GM21619 (cell line): ENCODE measurements around the gene PPP1R13B.

ENCODE experiments used
- ATAC-seq: cut with Tn5 transposase; IDR thresholded peaks from one replicate; pipeline ENCODE4 v1.9.1; 2021; ENCODE audit not compliant: unreplicated experiment

PPP1R13B gene

DNA sequence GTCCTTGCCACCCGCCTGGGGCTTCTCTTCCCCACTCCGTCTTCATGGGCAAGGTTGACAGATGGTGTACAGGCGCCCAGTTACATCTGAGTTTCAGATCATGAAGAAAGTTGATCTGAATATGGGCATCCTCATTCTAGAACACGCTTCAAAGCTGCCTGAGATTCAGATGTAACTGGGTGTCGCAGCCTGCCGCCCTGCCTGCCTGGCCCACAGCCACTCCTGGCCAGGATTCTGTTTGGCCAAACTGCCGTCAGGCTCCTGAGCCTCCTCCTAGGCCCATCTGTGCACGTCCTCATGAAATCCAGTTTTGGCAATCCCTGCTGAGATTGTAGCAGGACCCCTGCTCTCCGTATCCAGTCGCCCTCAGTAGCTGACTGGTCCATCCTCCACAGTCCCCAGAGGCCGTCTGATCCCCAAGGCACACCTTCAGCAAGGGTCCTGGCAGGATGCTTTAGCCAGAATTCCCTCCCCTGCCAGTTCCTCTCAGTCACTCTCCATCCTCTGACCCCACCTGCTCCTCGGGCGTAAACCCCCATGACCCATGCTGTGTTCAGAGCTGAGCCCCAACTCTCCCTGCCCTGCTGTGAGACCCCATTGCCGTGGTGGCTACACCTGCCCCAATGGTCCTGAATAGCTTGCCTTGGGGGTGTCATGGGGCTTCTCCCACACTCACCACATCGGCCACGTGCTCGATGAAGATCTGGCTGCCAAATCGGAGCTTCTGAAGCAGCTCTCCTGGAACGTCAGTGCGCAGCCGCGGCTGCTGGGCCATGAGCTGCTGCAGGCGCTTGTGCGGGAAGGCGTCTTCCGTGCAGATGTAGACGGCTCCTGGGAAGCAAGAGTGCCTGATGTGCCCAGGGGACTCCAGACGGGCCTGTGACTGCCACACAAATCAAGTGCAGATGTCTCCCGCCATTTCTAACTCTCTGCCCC, 144.6 kb downstream of the PPP1R13B start:
- ATAC-seq: no peak

- no peak for ATAC-seq
Measured at GRCh38 chr14:103702095-103702494, 145.3 kb downstream of the PPP1R13B start.

- ATAC-seq: no peak
Measured at GRCh38 chr14:103700753-103701490, 146.5 kb downstream of the PPP1R13B start.

DNA sequence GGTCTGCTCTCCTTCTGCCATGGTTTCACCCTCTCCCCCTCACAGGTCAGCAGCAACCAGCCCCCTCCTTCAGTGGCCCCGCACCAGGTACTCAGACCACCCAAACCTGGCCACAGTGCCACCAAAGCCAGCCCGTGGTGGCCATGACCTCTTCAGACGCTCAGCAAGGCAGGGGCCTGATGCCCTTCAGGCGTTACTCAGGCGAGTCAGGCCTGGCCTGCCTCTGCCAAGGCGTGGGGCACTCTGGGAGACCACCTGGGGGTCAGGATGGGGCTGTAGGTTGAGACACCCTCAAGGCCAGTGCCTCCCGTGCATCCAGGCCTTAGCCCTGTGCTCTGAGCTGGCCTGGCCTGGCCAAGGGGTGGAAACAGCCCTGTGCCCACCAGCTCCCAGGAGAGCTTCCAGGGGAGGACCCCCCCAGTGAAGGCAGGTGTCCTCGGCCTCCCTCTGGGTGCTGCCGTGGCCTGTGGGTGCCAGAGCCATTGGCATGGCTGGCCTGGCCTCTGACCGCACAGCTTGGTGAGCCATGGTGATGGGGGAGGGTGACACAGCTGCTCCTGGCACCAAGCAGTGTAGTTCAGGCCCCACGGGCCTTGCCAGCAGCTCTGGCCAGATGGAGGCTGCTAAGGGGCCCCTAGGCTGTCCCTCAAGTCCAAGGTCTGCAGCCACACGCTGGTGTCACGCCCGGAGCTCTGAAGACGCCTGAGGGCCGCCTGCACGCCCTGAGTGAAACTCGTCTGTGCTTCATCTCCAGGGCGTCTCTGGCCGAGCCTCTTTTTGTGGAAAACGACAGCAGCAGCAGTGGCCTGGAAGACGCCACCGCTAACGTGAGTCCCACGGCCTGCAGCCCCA, 147.2 kb downstream of the PPP1R13B start:
- no peak for ATAC-seq

- no peak for ATAC-seq
Measured at GRCh38 chr14:103699261-103699661, 148.1 kb downstream of the PPP1R13B start.

- no peak for ATAC-seq
Measured at GRCh38 chr14:103698380-103699260, 148.8 kb downstream of the PPP1R13B start.

DNA sequence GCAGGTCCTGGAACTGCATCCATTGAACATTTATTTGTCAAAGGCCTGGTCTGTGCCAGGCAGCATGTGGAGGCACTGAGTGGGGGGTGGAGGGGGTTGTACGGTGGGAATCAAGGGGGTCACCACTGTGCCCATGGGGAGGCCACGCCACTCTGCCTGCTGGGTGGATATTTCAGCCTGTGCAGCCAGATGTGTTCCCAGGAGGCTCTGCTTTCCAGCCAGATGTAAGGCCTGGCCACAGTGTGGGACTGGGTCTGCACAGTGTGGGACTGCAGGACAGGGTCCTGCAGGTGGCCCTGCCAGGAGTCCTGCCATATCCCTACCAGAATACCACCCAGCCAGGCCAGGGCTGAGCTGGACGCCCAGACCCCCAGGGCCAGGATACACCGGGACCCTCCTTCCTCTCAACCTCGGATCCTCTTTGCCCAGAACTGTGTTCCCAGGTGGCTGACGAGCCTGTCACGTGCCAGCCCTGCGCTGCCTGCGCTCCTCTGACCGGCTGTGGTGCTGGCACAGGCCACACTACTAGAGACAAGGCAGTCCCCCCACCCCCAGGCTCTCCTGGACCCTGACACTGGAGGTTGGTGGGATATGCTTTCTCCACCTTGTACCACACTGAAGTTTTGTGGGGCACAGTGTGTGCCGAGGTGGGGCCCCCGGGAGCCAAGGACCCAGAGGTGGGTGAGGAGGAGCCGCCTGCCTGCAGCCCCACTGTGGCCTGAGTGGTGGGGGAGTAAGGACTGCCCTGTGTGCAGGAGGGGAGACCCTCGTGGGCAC, 149.6 kb downstream of the PPP1R13B start:
- no peak for ATAC-seq

GRCh38 chr14:103697206-103697602, 150.2 kb downstream of the PPP1R13B start:
- ATAC-seq: no peak

DNA sequence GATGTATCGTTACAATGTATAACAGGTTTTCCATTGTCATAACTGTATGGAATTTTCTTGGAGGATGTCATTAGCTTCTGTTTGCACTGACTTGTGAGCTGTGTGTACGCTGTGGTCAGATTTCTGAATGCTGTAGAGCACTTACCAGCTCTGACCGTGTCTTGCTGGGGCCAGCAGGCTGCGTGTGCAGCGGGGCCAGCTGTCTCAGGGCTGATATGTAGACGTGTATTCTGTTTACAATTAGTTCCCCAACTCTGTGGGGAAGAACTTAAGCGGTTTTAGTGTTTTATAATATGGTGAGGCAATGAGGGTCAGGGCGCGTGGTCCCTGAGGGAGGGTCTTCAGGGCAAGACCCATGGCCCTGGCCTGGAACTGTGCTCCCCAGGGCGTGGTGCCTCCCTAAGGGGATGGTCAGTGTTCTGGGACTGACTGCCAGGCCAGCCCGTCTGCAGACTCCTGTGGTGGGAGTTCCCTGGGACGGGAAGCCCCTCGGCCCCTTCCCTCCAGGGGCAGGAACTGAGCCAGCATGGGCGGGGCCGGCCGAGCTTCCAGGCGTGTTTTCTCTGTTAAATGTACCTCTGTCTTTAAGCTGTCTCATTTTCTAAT, 150.8 kb downstream of the PPP1R13B start:
- no peak for ATAC-seq

- ATAC-seq: no peak
Measured at GRCh38 chr14:103696070-103696402, 151.3 kb downstream of the PPP1R13B start.

- no peak for ATAC-seq
Measured at GRCh38 chr14:103695296-103696069, 151.9 kb downstream of the PPP1R13B start.

- no peak for ATAC-seq
Measured at GRCh38 chr14:103694572-103695026, 152.8 kb downstream of the PPP1R13B start.

DNA sequence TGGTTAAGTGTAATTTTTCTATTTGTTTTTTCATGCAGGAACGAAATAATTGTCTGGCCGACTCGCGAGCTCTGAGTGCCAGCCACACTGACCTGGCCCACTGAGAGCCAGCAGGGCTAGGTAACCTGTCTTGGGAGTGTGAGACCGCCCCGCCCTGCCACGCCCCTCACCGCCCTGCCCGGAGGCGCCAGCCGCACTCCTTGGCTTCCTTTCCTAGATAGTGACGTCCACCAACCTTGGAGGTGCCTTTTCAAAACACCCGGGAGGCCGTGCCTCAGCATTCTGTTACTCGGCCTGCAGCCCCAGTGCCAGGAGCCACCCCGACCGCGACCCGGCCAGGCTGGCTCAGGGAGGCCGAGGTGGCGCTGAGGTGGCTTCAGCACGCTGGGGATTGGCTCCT, 153.9 kb downstream of the PPP1R13B start:
- no peak for ATAC-seq

DNA sequence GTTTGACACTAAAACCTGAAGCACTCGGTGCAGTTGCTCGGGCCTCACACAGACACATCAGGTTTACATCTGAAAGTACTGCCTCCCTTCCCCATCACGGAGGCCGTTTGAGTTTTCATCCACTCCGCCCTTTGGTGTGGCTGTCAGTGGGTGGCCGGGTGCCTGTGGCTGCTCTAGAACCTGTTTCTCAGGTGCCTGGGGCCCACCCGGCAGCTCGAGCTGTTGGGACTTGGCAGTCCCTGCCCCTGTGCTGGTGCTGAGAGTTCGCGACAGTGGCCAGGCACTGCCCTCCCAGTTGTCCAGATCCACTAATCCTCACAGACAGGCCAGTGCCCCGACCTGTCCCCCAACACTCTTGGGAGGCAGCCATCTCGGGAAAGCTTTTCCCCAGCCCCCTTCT, 154.5 kb downstream of the PPP1R13B start:
- ATAC-seq: no peak

- ATAC-seq: peak; percentile 22
Measured at GRCh38 chr14:103692159-103692558, 155.2 kb downstream of the PPP1R13B start.

GRCh38 chr14:103691655-103692054, 155.7 kb downstream of the PPP1R13B start:
- peak; percentile 69 for ATAC-seq

- no peak for ATAC-seq
Measured at GRCh38 chr14:103690332-103690731, 157.0 kb downstream of the PPP1R13B start.
